SK-N-SH (cell line): Measurements from ENCODE around the gene C1orf159.

Experiments used
- CHD2 ChIP-seq: fragments of 150-350 bp; IDR thresholded peaks from 2 replicates; pipeline ENCODE4 v1.6.1; 2018; ENCODE audit warnings: low read length; ENCODE audit not compliant: partially characterized antibody
- MAX ChIP-seq: IDR thresholded peaks from 2 replicates; pipeline ENCODE4 v1.4.0; 2012; ENCODE audit warnings: low read depth
- NFIC ChIP-seq: IDR thresholded peaks from 2 replicates; pipeline ENCODE4 v1.4.0; 2012; ENCODE audit warnings: borderline replicate concordance
- YY1 ChIP-seq: IDR thresholded peaks from 2 replicates; pipeline ENCODE4 v1.4.0; 2012; ENCODE audit warnings: low read depth, mild to moderate bottlenecking

- TF ChIP-seq CHD2 (no peak), NFIC (no peak), YY1 (no peak), MAX (no peak)
Measured at GRCh38 chr1:1054971-1055370, 60.9 kb downstream of the C1orf159 start.
